Neuron (in vitro differentiated cells): ENCODE results near the gene KAT6B.

ENCODE experiments used
- H2AFZ ChIP-seq: one replicate; pipeline ENCODE4 v1.6.1; 2013; ENCODE audit warnings: low read depth, mild to moderate bottlenecking, inconsistent platforms, low read length, moderate library complexity
- H3K27me3 ChIP-seq: one replicate; pipeline ENCODE4 v1.6.1; 2013; ENCODE audit warnings: low read length; ENCODE audit not compliant: insufficient read depth
- H3K36me3 ChIP-seq: one replicate; pipeline ENCODE4 v1.6.1; 2013; ENCODE audit warnings: low read length; ENCODE audit not compliant: insufficient read depth
- H3K4me1 ChIP-seq: one replicate; pipeline ENCODE4 v1.6.1; 2013; ENCODE audit warnings: low read length; ENCODE audit not compliant: insufficient read depth
- H3K4me3 ChIP-seq: 2 replicates; pipeline ENCODE4 v1.5.1; 2013; ENCODE audit warnings: mild to moderate bottlenecking, low read length, moderate library complexity
- H3K9me3 ChIP-seq: one replicate; pipeline ENCODE4 v1.6.1; 2013; ENCODE audit warnings: low read length

KAT6B gene

GRCh38 chr10:75007646-75008045 is 181.2 kb downstream of the KAT6B start:
- Histone ChIP-seq H3K4me1 (no peaks in the 10 kb centered on the region), H3K4me3 (no peak overlapping the region), H3K9me3 (no peaks in the 10 kb centered on the region), H3K36me3 (peaks cover 27% of the 10 kb centered on the region), H3K27me3 (no peaks in the 10 kb centered on the region), H2AFZ (no peak overlapping the region)

GRCh38 chr10:75008952-75009351 is 182.6 kb downstream of the KAT6B start:
- Histone ChIP-seq H2AFZ (no peak overlapping the region), H3K27me3 (no peaks in the 10 kb centered on the region), H3K9me3 (no peaks in the 10 kb centered on the region), H3K4me1 (no peaks in the 10 kb centered on the region), H3K36me3 (peaks cover 24% of the 10 kb centered on the region), H3K4me3 (no peak overlapping the region)

DNA sequence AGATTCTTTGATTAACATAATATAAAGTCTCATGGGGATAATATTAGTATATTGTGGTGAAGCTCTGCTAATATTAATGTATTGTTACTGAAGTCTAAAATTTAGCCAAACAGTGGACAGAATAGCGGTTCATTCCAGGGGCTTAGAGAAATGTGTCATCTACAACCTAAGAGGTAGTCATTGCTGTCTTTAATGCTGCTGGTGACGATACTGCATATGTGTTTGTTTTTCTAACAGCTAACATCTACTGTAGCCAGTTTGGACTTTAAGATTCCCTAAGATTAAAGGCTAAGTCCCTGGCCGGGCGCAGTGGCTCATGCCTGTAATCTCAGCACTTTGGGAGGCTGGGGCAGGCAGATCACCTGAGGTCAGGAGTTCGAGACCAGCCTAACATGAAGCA is 183.0 kb downstream of the KAT6B start:
- H3K27me3 ChIP-seq, result no peaks in the 10 kb centered on the region
- H3K36me3 ChIP-seq, result peaks cover 24% of the 10 kb centered on the region
- no peak overlapping the region for H2AFZ ChIP-seq

DNA sequence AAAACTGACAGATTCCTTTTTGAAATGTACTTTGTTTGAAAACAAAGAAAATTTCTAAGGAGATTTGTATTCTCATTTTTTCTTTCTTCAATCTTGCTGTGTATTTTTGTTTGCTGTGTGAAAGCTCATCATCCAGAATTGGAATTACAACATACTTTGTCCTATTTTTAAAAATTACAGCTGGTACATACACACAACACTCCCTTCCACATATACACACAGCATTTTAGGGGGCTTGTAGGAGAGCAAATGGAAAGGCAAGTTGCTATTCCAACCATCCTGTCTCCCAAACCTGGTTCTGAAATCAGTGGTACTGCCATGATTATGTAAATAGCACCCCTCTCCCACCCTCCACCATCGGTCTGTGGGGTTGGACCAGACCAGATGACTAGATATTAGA is 184.0 kb downstream of the KAT6B start:
- Histone ChIP-seq H3K4me3 (no peak overlapping the region), H3K4me1 (no peaks in the 10 kb centered on the region), H3K27me3 (no peaks in the 10 kb centered on the region), H3K36me3 (peaks cover 24% of the 10 kb centered on the region), H3K9me3 (no peaks in the 10 kb centered on the region), H2AFZ (no peak overlapping the region)

More for the DNA sequence above, 183.0 kb downstream of the KAT6B start:
- Histone ChIP-seq H3K9me3 (no peaks in the 10 kb centered on the region), H3K4me1 (no peaks in the 10 kb centered on the region), H3K4me3 (no peak overlapping the region)

GRCh38 chr10:75011221-75011620 is 184.8 kb downstream of the KAT6B start:
- no peaks in the 10 kb centered on the region for H3K27me3 ChIP-seq
- peaks cover 20% of the 10 kb centered on the region for H3K36me3 ChIP-seq
- no peak overlapping the region for H2AFZ ChIP-seq
- no peak overlapping the region for H3K4me3 ChIP-seq
- no peaks in the 10 kb centered on the region for H3K9me3 ChIP-seq
- no peaks in the 10 kb centered on the region for H3K4me1 ChIP-seq

DNA sequence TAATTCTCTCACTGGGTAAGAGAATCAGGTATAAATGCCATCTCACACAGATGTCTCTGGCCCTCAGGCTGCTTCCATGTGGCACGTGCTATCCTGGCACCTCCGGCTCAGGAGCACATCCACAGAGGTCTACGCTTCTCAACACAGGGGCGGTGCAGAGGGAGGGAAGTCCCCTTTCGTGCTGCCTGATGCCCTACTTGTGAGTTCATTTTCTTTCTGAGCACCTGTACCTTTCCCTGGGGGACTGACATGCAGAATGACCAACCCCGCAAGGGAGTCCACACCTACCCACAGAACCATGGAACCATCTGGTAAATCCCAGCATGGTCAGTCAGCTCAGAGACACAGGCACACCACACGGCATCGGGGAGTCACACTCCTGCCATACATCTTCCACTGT is 186.1 kb downstream of the KAT6B start:
- Histone ChIP-seq H3K4me3 (no peak overlapping the region), H2AFZ (no peak overlapping the region), H3K27me3 (no peaks in the 10 kb centered on the region), H3K36me3 (peaks cover 18% of the 10 kb centered on the region), H3K4me1 (no peaks in the 10 kb centered on the region), H3K9me3 (no peaks in the 10 kb centered on the region)

DNA sequence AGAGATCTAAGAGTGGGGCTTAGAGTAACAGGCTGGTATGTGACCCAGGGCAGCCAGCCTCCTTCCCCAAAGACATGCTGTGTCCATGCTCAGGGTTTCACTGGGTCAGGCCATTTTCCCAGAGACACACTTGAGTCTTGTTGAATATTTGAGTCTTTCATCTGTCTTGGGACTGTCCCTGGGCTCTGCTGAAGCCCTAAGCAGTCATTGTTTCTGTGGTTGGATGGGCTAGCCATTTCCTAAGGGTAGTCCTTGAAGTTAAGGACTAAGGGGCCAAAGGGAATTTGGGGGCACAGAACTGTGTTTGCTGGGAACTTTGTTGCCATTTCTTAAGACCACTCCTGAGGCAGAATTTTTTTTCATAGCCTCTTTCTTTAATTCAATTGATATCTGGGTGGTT is 186.6 kb downstream of the KAT6B start:
- Histone ChIP-seq H3K36me3 (peaks cover 18% of the 10 kb centered on the region), H3K4me1 (no peaks in the 10 kb centered on the region), H2AFZ (no peak overlapping the region), H3K4me3 (no peak overlapping the region), H3K9me3 (no peaks in the 10 kb centered on the region), H3K27me3 (no peaks in the 10 kb centered on the region)

- H3K9me3 ChIP-seq, result no peaks in the 10 kb centered on the region
- no peak overlapping the region for H2AFZ ChIP-seq
- H3K4me3 ChIP-seq, result no peak overlapping the region
- no peaks in the 10 kb centered on the region for H3K27me3 ChIP-seq
- H3K36me3 ChIP-seq, result peaks cover 18% of the 10 kb centered on the region
- H3K4me1 ChIP-seq, result peaks cover 4% of the 10 kb centered on the region
These were observed 187.1 kb downstream of the KAT6B start for GRCh38 chr10:75013522-75013921.

DNA sequence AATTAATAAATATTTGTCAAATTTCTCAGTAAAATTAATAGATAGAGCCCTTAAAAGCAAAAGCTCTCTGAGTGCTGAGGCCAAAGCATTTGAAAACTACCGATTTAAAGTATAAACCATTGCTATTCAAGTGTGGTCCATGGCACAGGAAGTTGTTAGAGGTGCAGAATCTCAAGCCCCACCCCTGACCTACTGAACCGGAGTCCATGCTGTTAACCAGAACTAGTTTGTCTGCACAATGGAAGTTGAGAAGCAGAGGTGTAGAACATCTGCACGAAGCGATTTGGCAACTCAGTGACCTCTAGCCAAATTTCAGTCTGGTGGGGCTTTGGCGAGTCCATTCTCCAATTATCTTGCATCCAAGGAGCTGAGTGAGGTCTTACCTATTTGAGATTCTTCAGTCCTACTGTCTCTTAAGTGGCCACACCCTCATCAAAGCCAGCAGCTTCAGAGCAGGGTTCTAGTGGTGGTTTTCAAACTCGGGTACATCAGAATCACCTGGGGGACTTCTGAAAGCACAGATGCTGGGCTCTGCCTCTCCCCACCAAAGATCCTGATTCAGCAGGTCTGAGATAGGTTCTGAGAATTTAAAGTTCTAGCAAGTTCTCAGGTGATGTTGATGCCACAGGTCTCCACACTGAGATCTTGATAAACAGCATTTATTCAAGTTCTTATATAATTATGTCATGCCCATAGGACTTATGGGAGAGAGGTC is 188.3 kb downstream of the KAT6B start:
- no peaks in the 10 kb centered on the region for H3K27me3 ChIP-seq
- H2AFZ ChIP-seq, result no peak overlapping the region
- H3K9me3 ChIP-seq, result no peaks in the 10 kb centered on the region
- H3K4me3 ChIP-seq, result no peak overlapping the region
- H3K36me3 ChIP-seq, result peaks cover 16% of the 10 kb centered on the region
- peaks cover 10% of the 10 kb centered on the region for H3K4me1 ChIP-seq

GRCh38 chr10:75015442-75015841 is 189.0 kb downstream of the KAT6B start:
- Histone ChIP-seq H3K4me3 (no peak overlapping the region), H3K36me3 (peaks cover 18% of the 10 kb centered on the region), H3K4me1 (peaks cover 10% of the 10 kb centered on the region), H3K9me3 (no peaks in the 10 kb centered on the region), H2AFZ (no peak overlapping the region), H3K27me3 (no peaks in the 10 kb centered on the region)

DNA sequence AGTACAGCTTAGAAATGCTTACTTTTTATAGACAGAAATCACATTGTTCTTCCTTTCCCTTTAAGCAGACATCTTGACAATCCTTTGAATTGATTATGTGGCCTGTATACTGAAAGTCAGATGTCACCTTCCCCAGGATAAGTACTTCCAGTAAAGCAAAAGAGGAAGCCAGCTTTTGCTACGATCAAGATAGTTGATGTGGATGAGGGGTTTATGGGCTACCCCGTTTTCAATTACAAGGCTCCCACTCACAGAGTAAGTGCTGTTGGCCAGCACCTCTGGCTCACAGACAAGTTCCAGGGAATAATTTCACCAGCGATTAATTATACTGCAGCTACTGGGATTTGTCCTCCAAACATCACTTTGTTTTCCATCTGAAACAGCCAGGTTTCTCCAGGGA is 189.9 kb downstream of the KAT6B start:
- Histone ChIP-seq H3K4me1 (peaks cover 10% of the 10 kb centered on the region), H3K36me3 (peaks cover 22% of the 10 kb centered on the region), H3K27me3 (no peaks in the 10 kb centered on the region), H2AFZ (no peak overlapping the region), H3K4me3 (no peak overlapping the region), H3K9me3 (no peaks in the 10 kb centered on the region)

- no peaks in the 10 kb centered on the region for H3K9me3 ChIP-seq
- peaks cover 34% of the 10 kb centered on the region for H3K36me3 ChIP-seq
- no peaks in the 10 kb centered on the region for H3K27me3 ChIP-seq
- H3K4me3 ChIP-seq, result no peak overlapping the region
- H2AFZ ChIP-seq, result no peak overlapping the region
- H3K4me1 ChIP-seq, result peaks cover 10% of the 10 kb centered on the region
These were observed 191.9 kb downstream of the KAT6B start for GRCh38 chr10:75018251-75018650.

DNA sequence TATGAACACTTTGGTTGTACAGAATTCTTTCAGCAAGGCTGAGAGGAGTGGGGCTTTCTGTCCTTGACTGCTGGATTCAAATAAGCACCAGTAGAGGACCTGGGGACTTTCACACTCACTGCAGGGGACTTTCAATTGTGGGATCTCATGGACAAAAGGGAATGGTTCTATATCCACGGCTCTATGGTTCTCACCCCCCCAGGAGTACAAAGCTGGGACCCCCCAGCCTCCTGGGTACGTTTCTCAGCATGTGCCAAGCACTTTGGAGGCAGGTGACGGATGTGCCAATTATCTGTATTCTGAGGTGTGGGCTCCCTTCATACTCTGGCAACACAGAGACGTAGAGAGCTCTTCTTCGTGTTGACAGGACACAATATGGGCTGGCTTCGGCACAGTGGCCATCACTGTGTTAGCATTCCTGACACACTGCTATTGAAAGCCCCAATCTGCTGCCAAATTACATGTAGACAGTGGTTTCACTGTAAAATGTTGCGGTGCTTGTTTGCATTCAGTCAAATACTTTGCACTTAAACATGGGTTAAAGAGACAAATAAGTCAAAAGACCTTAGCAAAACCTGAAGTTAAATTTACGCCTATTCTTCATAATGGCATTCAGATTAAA is 192.4 kb downstream of the KAT6B start:
- Histone ChIP-seq H3K4me3 (no peak overlapping the region), H3K27me3 (no peaks in the 10 kb centered on the region), H3K36me3 (peaks cover 37% of the 10 kb centered on the region), H3K4me1 (peaks cover 10% of the 10 kb centered on the region), H3K9me3 (no peaks in the 10 kb centered on the region), H2AFZ (no peak overlapping the region)

GRCh38 chr10:75019370-75019769 is 193.0 kb downstream of the KAT6B start:
- Histone ChIP-seq H3K36me3 (peaks cover 39% of the 10 kb centered on the region), H3K4me1 (peaks cover 10% of the 10 kb centered on the region), H3K9me3 (no peaks in the 10 kb centered on the region), H3K4me3 (no peak overlapping the region), H3K27me3 (no peaks in the 10 kb centered on the region), H2AFZ (no peak overlapping the region)
